Endothelial cell of umbilical vein (primary cell): ENCODE measurements around the gene UBXN2A. TPM values are rescaled to one million over a fixed set of nuclear protein-coding genes. Genes with fewer than 3 reads are reported as not detected.

Source experiments
- BruUV-seq: library from RNA; stranded (reverse); fragments of 400-500 nt; replicated peaks from 2 replicates; lab custom pipeline; 2021; lab: Mats Ljungman, UMichigan
- CTCF ChIA-PET: fragments of 300-600, 350-600 bp; sonication (Branson Sonifier 250); formaldehyde crosslinking; loops from one replicate; lab custom pipeline; 2021; ENCODE audit warnings: antibody characterized with exemption, inconsistent platforms; lab: Charles Lee
- POLR2A ChIA-PET: fragments of 300-600, 350-600 bp; sonication (Branson Sonifier 250); formaldehyde crosslinking; loops from one replicate; lab custom pipeline; 2021; ENCODE audit warnings: antibody characterized with exemption, inconsistent platforms; lab: Charles Lee
- DNase-seq: peaks from one replicate; pipeline ENCODE4 v3.0.0-alpha.2; 2011; ENCODE audit warnings: low read depth, low spot score
- FAIRE-seq: peaks from 2 replicates; lab custom pipeline; 2011; peaks lifted over from hg19 to GRCh38; lab: Jason Lieb, UNC
- H2AFZ ChIP-seq: 2 replicates; pipeline ENCODE4 v1.6.0; 2012; ENCODE audit warnings: low read depth, low read length, control low read depth, inconsistent platforms
- H3K27ac ChIP-seq: 2 replicates; pipeline ENCODE4 v1.5.1; 2011; ENCODE audit warnings: low read depth, mild to moderate bottlenecking, control low read depth, low read length, moderate library complexity; ENCODE audit not compliant: insufficient read depth
- H3K27me3 ChIP-seq, 2 experiments: 2 replicates each; pipeline versions ENCODE4 v1.6.0 to v1.6.1; 2011; ENCODE audit warnings: low read length in 2 of 2, mixed read lengths in 1 of 2; ENCODE audit not compliant: control insufficient read depth in 2 of 2, insufficient read depth in 2 of 2
- H3K36me3 ChIP-seq, 2 experiments: 2 replicates in 1 of 2; 3 replicates in 1 of 2; pipeline ENCODE4 v1.5.1; 2011; ENCODE audit warnings: low read length in 2 of 2, mild to moderate bottlenecking in 1 of 2, moderate library complexity in 1 of 2; ENCODE audit not compliant: control insufficient read depth in 2 of 2, insufficient read depth in 2 of 2; ENCODE audit errors: extremely low read depth in 1 of 2
- H3K4me1 ChIP-seq: 3 replicates; pipeline ENCODE4 v1.5.1; 2011; ENCODE audit warnings: mild to moderate bottlenecking, low read length; ENCODE audit not compliant: control insufficient read depth, insufficient read depth; ENCODE audit errors: extremely low read depth
- H3K4me2 ChIP-seq: 2 replicates; pipeline ENCODE4 v1.6.1; 2011; ENCODE audit warnings: low read length, control low read depth, mixed read lengths; ENCODE audit not compliant: insufficient read depth
- H3K4me3 ChIP-seq, 3 experiments: fragments of 200-600 bp in 1 of 3; sonication (generic), shearing (Covaris generic) in 1 of 3; replicated peaks in 1 of 3; 2 replicates each; pipeline ENCODE4 v1.5.1; 2011 to 2016; ENCODE audit warnings: control low read depth in 3 of 3, low read length in 3 of 3, mild to moderate bottlenecking in 2 of 3, inconsistent platforms in 1 of 3, low read depth in 1 of 3, moderate library complexity in 1 of 3; ENCODE audit not compliant: insufficient read depth in 1 of 3
- H3K79me2 ChIP-seq: 2 replicates; pipeline ENCODE4 v1.6.0; 2012; ENCODE audit warnings: low read length, inconsistent platforms; ENCODE audit not compliant: control insufficient read depth, insufficient read depth
- H3K9ac ChIP-seq: replicated peaks from 2 replicates; pipeline ENCODE3; 2011; ENCODE audit warnings: low read length, control low read depth; ENCODE audit not compliant: insufficient read depth; ENCODE audit errors: extremely low read depth
- H3K9me1 ChIP-seq: replicated peaks from 3 replicates; pipeline ENCODE4 v1.6.0; 2011; ENCODE audit warnings: mild to moderate bottlenecking, low read length; ENCODE audit not compliant: control insufficient read depth, insufficient read depth; ENCODE audit errors: extremely low read depth
- H3K9me3 ChIP-seq: replicated peaks from 2 replicates; pipeline ENCODE4 v1.5.1; 2012; ENCODE audit warnings: low read length, inconsistent platforms; ENCODE audit not compliant: control insufficient read depth, insufficient read depth
- H4K20me1 ChIP-seq: replicated peaks from 2 replicates; pipeline ENCODE3; 2011; ENCODE audit warnings: mild to moderate bottlenecking, low read length; ENCODE audit not compliant: control insufficient read depth, insufficient read depth; ENCODE audit errors: extremely low read depth
- EZH2 ChIP-seq: IDR thresholded peaks from 2 replicates; pipeline ENCODE4 v1.6.1; 2012; ENCODE audit warnings: borderline replicate concordance, low read depth, mild to moderate bottlenecking, moderate library complexity, low read length, inconsistent platforms; ENCODE audit not compliant: severe bottlenecking
- FOS ChIP-seq: IDR thresholded peaks from 2 replicates; pipeline ENCODE4 v1.6.1; 2011; ENCODE audit warnings: mild to moderate bottlenecking, low read length, moderate library complexity, borderline replicate concordance; ENCODE audit not compliant: insufficient read depth
- GATA2 ChIP-seq: IDR thresholded peaks from 2 replicates; pipeline ENCODE4 v1.7.0; 2011; ENCODE audit warnings: low read depth, mild to moderate bottlenecking, moderate library complexity, mixed read lengths, low read length; ENCODE audit not compliant: insufficient read length, insufficient read depth
- JUN ChIP-seq: IDR thresholded peaks from 2 replicates; pipeline ENCODE4 v1.6.1; 2011; ENCODE audit warnings: borderline replicate concordance, low read depth; ENCODE audit not compliant: insufficient read length, insufficient read depth
- MAX ChIP-seq: IDR thresholded peaks from 2 replicates; pipeline ENCODE4 v1.6.1; 2011; ENCODE audit not compliant: insufficient read depth, insufficient read length
- MYC ChIP-seq: IDR thresholded peaks from one replicate; pipeline ENCODE4 v1.6.1; 2011; ENCODE audit warnings: mild to moderate bottlenecking, low read depth, low read length
- POLR2A ChIP-seq: IDR thresholded peaks from 2 replicates; pipeline ENCODE4 v1.6.1; 2012; ENCODE audit warnings: low read depth, mild to moderate bottlenecking, control low read depth, low read length
- POLR2AphosphoS5 ChIP-seq: IDR thresholded peaks from 2 replicates; pipeline ENCODE4 v1.6.1; 2012; ENCODE audit warnings: low read depth, mild to moderate bottlenecking, control low read depth, low read length, moderate library complexity; ENCODE audit not compliant: insufficient read depth
- dilution Hi-C: fragments of 300-500 bp; cut with MboI; formaldehyde crosslinking; loops from one replicate; pipeline ENCODE4 v1.15.0; 2019; ENCODE audit warnings: low sequenced_read_pairs; ENCODE audit not compliant: extremely low pct_ligation_motif_present
- intact Hi-C: fragments of 100-400 bp; cut with micrococcal nuclease; formaldehyde crosslinking; loops from one replicate; pipeline ENCODE4 v1.10.0; 2022
- polyA plus RNA-seq, 4 experiments: library from polyadenylated mRNA; depleted of rRNA in 3 of 4; stranded (reverse) in 3 of 4; unstranded in 1 of 4; fragments of >200 nt; gene quantifications; 2 replicates each; pipeline versions ENCODE4 v1.2.1 to v1.2.3, GENCODE V29; 2011 to 2012; ENCODE audit warnings: missing spikeins in 1 of 4
- total RNA-seq: library from RNA; stranded (reverse); gene quantifications from 2 replicates; pipeline ENCODE4 v1.2.3, GENCODE V29; 2021
- TF ChIP-seq, protein P1 (sequence below), 2 donors: IDR thresholded peaks; 1 replicate in 1 of 2; 2 replicates in 1 of 2; pipeline ENCODE4 v1.5.1; 2011; ENCODE audit warnings: low read length in 2 of 2, mild to moderate bottlenecking in 2 of 2, moderate library complexity in 2 of 2, control low read depth in 1 of 2, inconsistent platforms in 1 of 2, low read depth in 1 of 2; ENCODE audit not compliant: insufficient read depth in 1 of 2; ENCODE audit errors: extremely low read depth in 1 of 2

UBXN2A gene
- total and polyA plus RNA-seq, 2 donors (not counting 3 experiments of a cell fraction or from before 2014, with no cell fraction given), result 3.6 to 19.0 TPM

DNA sequence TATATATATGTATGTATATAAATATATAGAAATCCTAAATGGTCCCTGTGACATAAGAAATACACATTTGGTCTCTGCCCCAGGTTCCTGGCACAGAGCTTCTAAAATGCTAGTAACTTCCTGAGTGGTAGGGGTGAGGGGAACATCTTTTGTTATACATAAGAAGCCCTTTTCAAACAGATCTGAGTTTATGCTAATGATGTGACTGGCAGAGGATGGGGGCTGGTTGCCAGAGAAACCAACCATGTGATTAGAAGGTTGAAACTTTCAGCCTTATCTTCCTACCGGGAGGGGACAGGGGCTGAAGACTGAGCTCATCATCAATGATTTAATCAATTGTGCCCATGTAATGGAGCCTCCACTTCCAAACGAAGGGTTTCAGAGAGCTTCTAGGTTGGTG, 86.0 kb downstream of the UBXN2A start:
- Histone ChIP-seq H3K36me3 (peaks cover 7 to 9% of the 10 kb centered on the region in 2 experiments), H3K9ac (no peak overlapping the region), H3K4me1 (no peaks in the 10 kb centered on the region), H3K4me2 (no peak overlapping the region), H3K27ac (no peak overlapping the region), H3K4me3 (no peak overlapping the region), H3K27me3 (no peaks in the 10 kb centered on the region), H2AFZ (no peak overlapping the region), H3K79me2 (no peaks in the 10 kb centered on the region), H3K9me1 (no peaks in the 10 kb centered on the region), H3K9me3 (no peaks in the 10 kb centered on the region), H4K20me1 (no peaks in the 10 kb centered on the region)
- DNase-seq (no peak), FAIRE-seq (no peak)
- dilution Hi-C loops, result no loop called here
- CTCF ChIA-PET, result interaction anchor here (1.0 to 1.2 kb wide), 4 partner anchors 11 to 202 kb away, joined by 3 to 5 read pairs (median 3); partner anchors contain the start of gene ATAD2B
- TF ChIP-seq, protein P1, sequence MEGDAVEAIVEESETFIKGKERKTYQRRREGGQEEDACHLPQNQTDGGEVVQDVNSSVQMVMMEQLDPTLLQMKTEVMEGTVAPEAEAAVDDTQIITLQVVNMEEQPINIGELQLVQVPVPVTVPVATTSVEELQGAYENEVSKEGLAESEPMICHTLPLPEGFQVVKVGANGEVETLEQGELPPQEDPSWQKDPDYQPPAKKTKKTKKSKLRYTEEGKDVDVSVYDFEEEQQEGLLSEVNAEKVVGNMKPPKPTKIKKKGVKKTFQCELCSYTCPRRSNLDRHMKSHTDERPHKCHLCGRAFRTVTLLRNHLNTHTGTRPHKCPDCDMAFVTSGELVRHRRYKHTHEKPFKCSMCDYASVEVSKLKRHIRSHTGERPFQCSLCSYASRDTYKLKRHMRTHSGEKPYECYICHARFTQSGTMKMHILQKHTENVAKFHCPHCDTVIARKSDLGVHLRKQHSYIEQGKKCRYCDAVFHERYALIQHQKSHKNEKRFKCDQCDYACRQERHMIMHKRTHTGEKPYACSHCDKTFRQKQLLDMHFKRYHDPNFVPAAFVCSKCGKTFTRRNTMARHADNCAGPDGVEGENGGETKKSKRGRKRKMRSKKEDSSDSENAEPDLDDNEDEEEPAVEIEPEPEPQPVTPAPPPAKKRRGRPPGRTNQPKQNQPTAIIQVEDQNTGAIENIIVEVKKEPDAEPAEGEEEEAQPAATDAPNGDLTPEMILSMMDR (IDR thresholded peaks at IDR 0.05; ENCODE audit: extremely low read depth in 1 of 2, insufficient read depth in 1 of 2, low read depth in 1 of 2, low read length in 2 of 2), result no peak
- TF ChIP-seq JUN (no peak), EZH2 (no peak), POLR2AphosphoS5 (no peak), MYC (no peak), MAX (no peak), FOS (no peak), GATA2 (no peak), POLR2A (no peak)
- intact Hi-C loops, result no loop called here
- no TSS peak for BruUV-seq
- POLR2A ChIA-PET, result interaction anchor here (0.6 kb wide), 1 partner anchor 64 kb away, joined by 5 read pairs; no protein-coding TSS in a partner anchor
